Fibroblast of skin of back (primary cell): Measurements from ENCODE around the gene NFKBIZ.
A peak's percentile ranks its signal among the peaks of the same experiment; 100 is the strongest.
"Not testable (repeated sequence)": the region's sequence is repeated elsewhere in the genome, so short reads cannot be mapped to it uniquely, and the experiment has no call there.

Experiments used
- DNase-seq: peaks from one replicate; pipeline ENCODE4 v3.0.0-alpha.2; 2013

Gene NFKBIZ

GRCh38 chr3:101879102-101879501, 29.8 kb downstream of the NFKBIZ start:
- DNase-seq = no peak

DNA sequence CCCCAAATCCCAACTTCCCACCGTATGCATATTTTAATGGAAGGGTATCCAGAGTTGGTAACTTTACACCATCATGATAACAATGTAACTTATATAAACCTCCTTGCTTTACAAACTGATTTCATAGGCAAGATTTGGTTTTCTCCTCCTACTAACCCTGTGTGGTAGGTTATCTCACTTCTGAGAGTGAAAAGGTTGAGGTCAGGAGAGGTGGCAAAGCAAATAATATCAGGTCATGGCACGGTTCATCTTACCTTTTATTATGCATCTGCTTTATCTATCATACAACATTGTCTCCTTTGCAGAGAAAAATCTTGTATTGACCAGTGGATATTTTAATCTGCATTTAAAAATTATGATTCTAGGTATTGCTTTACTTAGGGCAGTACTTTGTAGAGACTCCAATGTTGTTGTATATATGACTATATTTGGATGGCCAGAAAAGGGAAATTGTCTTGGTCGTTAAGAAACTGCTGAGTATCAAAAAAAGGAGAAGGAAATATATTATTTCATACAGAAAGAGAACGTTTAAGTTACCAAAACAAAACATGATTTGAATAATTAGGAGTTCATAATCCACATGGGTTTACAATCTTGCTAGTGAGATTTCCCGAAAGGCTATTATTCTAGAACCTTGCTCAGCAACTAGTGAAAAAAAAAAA, 30.4 kb downstream of the NFKBIZ start:
- DNase-seq = no peak

- DNase-seq = no peak
Measured at GRCh38 chr3:101884776-101885175, 35.5 kb downstream of the NFKBIZ start.

GRCh38 chr3:101885584-101885983, 36.3 kb downstream of the NFKBIZ start:
- DNase-seq = not testable (repeated sequence)

DNA sequence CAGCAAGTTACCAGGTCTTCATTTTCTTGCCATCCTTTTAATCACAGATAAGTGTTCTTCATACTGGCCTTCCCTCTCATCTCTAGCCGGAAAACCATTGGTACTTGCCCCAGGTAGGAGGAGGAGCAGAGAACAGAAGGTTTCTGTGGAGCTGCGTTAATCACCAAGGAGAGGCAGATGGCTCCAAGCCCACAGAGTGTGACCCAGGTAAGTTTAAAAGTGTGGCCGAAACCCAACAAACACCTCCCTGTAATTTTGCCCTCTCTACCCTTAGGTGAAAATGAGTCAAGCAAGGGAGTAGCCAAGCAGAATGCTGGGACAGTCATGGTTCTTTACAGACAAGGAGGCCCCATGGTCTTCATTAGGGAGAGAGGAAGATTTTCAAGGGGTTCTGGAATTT, 37.3 kb downstream of the NFKBIZ start:
- DNase-seq = no peak

- no peak for DNase-seq
Measured at GRCh38 chr3:101888653-101889052, 39.3 kb downstream of the NFKBIZ start.

GRCh38 chr3:101890716-101891115, 41.4 kb downstream of the NFKBIZ start:
- DNase-seq = peak; percentile 88

- DNase-seq = no peak
Measured at GRCh38 chr3:101892648-101893047, 43.3 kb downstream of the NFKBIZ start.

- peak; percentile 66 for DNase-seq
Measured at GRCh38 chr3:101896083-101896757, 46.9 kb downstream of the NFKBIZ start.

- DNase-seq = no peak
Measured at GRCh38 chr3:101897013-101897412, 47.7 kb downstream of the NFKBIZ start.

- DNase-seq = no peak
Measured at GRCh38 chr3:101898039-101898438, 48.7 kb downstream of the NFKBIZ start.

DNA sequence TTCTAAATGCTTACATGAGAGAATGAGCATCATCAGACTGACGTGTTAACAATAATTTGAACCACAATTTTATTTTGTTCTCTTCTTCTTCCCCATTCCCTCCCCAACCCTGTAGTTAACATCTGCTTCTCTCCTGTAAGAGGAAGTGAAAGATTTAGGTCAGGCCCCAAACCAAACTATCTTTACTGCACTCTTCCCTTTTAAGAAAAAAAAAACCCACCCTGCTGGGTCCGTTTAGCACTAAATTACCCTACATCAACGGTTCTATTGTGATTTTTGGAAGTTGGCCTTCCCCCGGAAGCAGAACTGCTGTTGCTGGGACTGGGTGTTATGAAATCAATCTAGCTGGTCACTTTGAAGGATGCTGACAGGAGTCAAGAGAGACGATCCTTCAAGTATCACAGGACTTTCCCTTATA, 49.4 kb downstream of the NFKBIZ start:
- DNase-seq = no peak

GRCh38 chr3:101900316-101900715, 51.0 kb downstream of the NFKBIZ start:
- DNase-seq = no peak

DNA sequence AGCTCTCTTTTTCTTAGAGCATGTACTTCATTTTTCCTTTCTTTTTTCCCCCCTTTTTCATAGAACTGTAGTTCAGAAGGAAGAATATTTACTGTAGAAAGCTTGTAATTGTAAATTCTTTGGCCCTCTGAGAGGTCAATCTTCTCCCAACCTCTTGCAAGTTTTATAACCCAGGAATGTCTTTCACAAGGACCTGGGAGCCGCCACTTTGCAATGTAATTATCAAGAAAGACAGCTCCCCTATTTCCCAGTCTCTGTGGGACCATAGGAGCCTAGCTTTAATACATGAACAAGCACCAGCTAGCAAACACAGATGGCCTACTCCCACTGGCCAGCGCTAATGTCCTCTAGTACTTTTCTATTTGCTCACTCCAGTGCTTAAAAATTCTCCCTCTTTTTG, 51.4 kb downstream of the NFKBIZ start:
- DNase-seq = no peak

- DNase-seq = peak; percentile 94
Measured at GRCh38 chr3:101902041-101902440, 52.7 kb downstream of the NFKBIZ start.

- peak; percentile 21 for DNase-seq
Measured at GRCh38 chr3:101903451-101903871, 54.1 kb downstream of the NFKBIZ start.

GRCh38 chr3:101905573-101905972, 56.3 kb downstream of the NFKBIZ start:
- not testable (repeated sequence) for DNase-seq
